ENCODE measurements around the gene STUB1. TPM values are rescaled to one million over a fixed set of nuclear protein-coding genes. Genes with fewer than 3 reads are reported as not detected.

Gene STUB1
- total RNA-seq, 1 experiment from 2014 or later: 102 TPM

DNA sequence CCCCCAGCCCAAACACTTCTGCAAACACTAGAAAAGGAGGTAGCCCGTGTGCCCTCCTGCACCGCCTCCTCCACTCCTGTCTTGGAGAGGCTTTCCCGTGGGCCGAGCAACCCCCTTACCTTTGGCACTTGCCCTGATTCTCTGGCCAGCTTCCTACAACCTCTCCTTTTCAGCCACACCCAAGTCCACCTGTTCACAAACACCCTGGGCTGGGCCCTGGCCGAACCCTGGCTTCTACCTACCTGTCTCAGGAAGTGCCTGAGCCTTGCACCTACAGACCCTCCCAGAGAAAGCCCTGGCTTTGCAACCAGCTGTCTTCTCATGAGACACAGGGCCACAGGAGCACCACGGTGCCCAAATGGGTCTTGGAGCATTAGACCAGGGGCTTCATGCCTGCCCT is 38.7 kb downstream of the STUB1 start:
- H3K36me3 Mint-ChIP-seq (ENCODE audit: insufficient read depth, unreplicated experiment): peaks cover 82% of the 10 kb centered on the region
- CTCF ChIA-PET: interaction anchor here (1.2 kb wide), 1 partner anchor 42 kb away, joined by 4 read pairs; the partner anchor contains the start of gene MSLN

DNA sequence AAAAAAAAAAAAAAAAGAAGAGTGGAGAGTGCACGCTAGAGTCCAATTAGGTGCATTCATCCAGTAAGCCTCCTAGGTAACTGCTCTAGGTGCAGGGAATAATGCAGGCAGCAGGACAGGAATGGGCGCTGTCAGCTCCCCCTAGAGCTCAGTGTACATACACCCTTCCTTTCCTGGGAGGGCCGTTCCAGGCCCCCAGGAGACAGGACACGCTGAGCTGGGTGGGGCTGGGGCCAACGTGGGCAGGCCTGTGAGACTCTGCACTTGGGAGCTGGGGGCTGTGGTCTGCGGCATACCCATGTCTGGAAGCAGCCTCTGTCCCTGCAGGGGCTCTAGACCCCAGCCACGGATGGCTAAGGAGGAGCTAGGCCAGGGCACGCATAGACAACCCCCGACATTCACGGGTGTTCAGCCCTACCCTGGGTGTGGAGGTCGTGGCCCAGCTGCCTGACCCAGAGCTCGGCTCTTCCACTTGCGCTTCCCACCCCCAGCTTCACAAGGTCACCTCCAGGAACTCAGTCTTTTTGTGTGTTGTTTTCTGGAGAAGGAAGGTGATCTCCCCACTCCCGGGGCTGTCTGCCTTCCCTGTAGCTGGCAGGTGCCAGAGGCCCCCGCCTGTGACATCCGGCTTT is 39.7 kb downstream of the STUB1 start:
- H3K4me1 Mint-ChIP-seq (ENCODE audit: low read depth, unreplicated experiment): peaks cover 27% of the 10 kb centered on the region
- H3K36me3 Mint-ChIP-seq (ENCODE audit: insufficient read depth, unreplicated experiment): peaks cover 77% of the 10 kb centered on the region
- intact Hi-C loops (cut with micrococcal nuclease; ENCODE audit: unreplicated experiment): no loop called here
- TSS peak; percentile 74 for BruUV-seq (replicated peaks)
- peak overlapping the region; percentile 77 for H3K27ac Mint-ChIP-seq (ENCODE audit: unreplicated experiment)
- peak; percentile 62 for DNase-seq
- peak overlapping the region; percentile 84 for H3K4me3 Mint-ChIP-seq (ENCODE audit: low read depth, unreplicated experiment)
- CTCF ChIA-PET: interaction anchor here (0.6 to 1.2 kb wide), 9 partner anchors 20 to 317 kb away, joined by 3 to 5 read pairs (median 4); partner anchors contain the start of genes CHTF18, CIAO3, MSLN and RPUSD1
- H3K9me3 Mint-ChIP-seq (ENCODE audit: low read depth, unreplicated experiment): no peaks in the 10 kb centered on the region
- no peaks in the 10 kb centered on the region for H3K27me3 Mint-ChIP-seq (ENCODE audit: unreplicated experiment)
- TF ChIP-seq, protein P1, sequence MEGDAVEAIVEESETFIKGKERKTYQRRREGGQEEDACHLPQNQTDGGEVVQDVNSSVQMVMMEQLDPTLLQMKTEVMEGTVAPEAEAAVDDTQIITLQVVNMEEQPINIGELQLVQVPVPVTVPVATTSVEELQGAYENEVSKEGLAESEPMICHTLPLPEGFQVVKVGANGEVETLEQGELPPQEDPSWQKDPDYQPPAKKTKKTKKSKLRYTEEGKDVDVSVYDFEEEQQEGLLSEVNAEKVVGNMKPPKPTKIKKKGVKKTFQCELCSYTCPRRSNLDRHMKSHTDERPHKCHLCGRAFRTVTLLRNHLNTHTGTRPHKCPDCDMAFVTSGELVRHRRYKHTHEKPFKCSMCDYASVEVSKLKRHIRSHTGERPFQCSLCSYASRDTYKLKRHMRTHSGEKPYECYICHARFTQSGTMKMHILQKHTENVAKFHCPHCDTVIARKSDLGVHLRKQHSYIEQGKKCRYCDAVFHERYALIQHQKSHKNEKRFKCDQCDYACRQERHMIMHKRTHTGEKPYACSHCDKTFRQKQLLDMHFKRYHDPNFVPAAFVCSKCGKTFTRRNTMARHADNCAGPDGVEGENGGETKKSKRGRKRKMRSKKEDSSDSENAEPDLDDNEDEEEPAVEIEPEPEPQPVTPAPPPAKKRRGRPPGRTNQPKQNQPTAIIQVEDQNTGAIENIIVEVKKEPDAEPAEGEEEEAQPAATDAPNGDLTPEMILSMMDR (IDR thresholded peaks at IDR 0.05; ENCODE audit: unreplicated experiment): peak; percentile 45

More for the DNA sequence above, 38.7 kb downstream of the STUB1 start:
- Mint-ChIP-seq H3K4me3 (ENCODE audit: low read depth, unreplicated experiment) (peak overlapping the region; percentile 84), H3K27ac (ENCODE audit: unreplicated experiment) (peak overlapping the region; percentile 77), H3K4me1 (ENCODE audit: low read depth, unreplicated experiment) (peaks cover 27% of the 10 kb centered on the region), H3K27me3 (ENCODE audit: unreplicated experiment) (no peaks in the 10 kb centered on the region), H3K9me3 (ENCODE audit: low read depth, unreplicated experiment) (no peaks in the 10 kb centered on the region)
- TF ChIP-seq, protein P1 (IDR thresholded peaks at IDR 0.05; ENCODE audit: unreplicated experiment): no peak
- BruUV-seq (replicated peaks): no TSS peak
- no peak for DNase-seq
- intact Hi-C loops (cut with micrococcal nuclease; ENCODE audit: unreplicated experiment): no loop called here

DNA sequence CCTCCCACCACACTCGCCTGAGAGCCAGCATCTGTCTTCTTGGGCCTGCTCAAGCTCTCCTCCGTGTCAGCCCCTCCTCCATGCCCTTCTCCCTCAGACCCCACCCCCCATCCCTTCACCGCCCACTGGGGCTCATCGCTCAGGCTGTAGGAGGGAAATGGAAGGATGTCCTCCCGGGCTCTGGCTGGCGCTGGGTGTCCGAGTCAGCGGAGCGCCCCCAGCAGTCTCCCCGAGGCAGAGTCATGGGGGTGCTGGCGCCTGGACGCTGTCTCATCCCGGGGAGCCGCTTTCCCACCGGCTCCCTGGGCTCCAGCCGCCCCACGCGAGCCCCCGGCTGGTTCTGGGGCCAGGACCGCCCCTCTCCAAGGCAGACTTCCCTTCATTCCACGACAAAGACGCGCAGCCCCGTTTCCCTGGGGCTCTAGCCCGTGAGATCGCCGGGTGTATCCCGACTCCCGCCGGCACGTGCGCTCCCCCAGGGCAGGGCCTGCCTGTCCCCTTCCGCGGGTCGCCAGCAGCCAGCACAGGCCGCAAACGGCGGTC is 40.3 kb downstream of the STUB1 start:
- Mint-ChIP-seq H3K27ac (ENCODE audit: unreplicated experiment) (peak overlapping the region; percentile 77), H3K27me3 (ENCODE audit: unreplicated experiment) (no peaks in the 10 kb centered on the region), H3K4me3 (ENCODE audit: low read depth, unreplicated experiment) (peak overlapping the region; percentile 84), H3K9me3 (ENCODE audit: low read depth, unreplicated experiment) (no peaks in the 10 kb centered on the region), H3K36me3 (ENCODE audit: insufficient read depth, unreplicated experiment) (peaks cover 78% of the 10 kb centered on the region), H3K4me1 (ENCODE audit: low read depth, unreplicated experiment) (peaks cover 27% of the 10 kb centered on the region)
- intact Hi-C loops (cut with micrococcal nuclease; ENCODE audit: unreplicated experiment): no loop called here
- DNase-seq: peak; percentile 50
- BruUV-seq (replicated peaks): no TSS peak
- TF ChIP-seq, protein P1 (IDR thresholded peaks at IDR 0.05; ENCODE audit: unreplicated experiment): no peak
- CTCF ChIA-PET: interaction anchor here (0.7 to 1.3 kb wide), 8 partner anchors 8 to 316 kb away, joined by 3 to 6 read pairs (median 4); partner anchors contain the start of genes CHTF18, MSLN and RPUSD1

DNA sequence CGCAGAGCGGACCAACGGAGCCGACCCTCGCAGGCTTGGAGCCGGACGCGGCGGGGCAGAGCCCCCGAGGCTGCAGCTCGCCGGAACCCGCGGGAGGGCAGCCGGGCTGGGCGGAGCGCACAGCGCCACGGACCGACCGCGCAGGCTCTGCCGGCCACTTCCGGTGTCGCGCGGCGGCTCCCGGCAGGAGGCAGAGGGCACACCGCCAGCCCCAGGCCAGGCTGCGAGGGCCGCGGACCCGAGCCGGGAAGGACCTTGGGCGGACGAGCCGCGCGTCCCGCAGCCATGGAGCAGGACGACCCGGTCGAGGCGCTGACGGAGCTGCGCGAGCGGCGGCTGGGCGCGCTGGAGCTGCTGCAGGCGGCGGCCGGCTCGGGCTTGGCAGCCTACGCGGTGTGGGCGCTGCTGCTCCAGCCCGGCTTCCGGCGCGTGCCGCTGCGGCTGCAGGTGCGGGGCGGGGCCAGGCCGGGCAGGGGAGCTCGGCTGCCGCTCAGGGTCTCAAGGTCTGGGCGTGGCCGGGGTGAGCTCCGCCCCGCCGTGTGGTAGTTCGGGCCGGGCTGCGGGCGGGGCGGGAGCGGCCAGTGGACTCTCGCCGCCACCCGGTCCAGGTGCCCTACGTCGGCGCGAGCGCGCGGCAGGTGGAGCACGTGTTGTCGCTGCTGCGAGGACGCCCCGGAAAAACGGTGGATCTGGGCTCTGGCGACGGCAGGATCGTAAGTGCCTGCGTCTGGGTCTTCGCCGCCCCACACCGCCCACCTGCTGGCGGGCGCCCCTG is 41.0 kb downstream of the STUB1 start, which contains the start of gene ANTKMT:
Gene ANTKMT (plus strand): TSS at position 157 of the 775 bp plus-strand sequence. CDS start 129 bp downstream, at position 286.
- Mint-ChIP-seq H3K27me3 (ENCODE audit: unreplicated experiment) (no peaks in the 10 kb centered on the region), H3K36me3 (ENCODE audit: insufficient read depth, unreplicated experiment) (peaks cover 78% of the 10 kb centered on the region), H3K9me3 (ENCODE audit: low read depth, unreplicated experiment) (no peaks in the 10 kb centered on the region), H3K4me1 (ENCODE audit: low read depth, unreplicated experiment) (peaks cover 25% of the 10 kb centered on the region), H3K27ac (ENCODE audit: unreplicated experiment) (peak within 1 kb of the TSS; percentile 77), H3K4me3 (ENCODE audit: low read depth, unreplicated experiment) (peak within 1 kb of the TSS; percentile 84)
- intact Hi-C loops (cut with micrococcal nuclease; ENCODE audit: unreplicated experiment): no loop called here
- DNase-seq: peak; percentile 96
- CTCF ChIA-PET: interaction anchor here (1.0 to 1.3 kb wide), 2 partner anchors 9 to 15 kb away, joined by 5 to 6 read pairs; no protein-coding TSS in a partner anchor
- BruUV-seq (replicated peaks): no TSS peak
- TF ChIP-seq, protein P1 (IDR thresholded peaks at IDR 0.05; ENCODE audit: unreplicated experiment): no peak
